Rectal smooth muscle tissue (tissue), 1 donor: ENCODE data around the gene PTPA.

Experiments
- H3K27ac ChIP-seq: one replicate; pipeline ENCODE4 v1.7.0; 2013; ENCODE audit warnings: low read depth, low read length, inconsistent platforms
- H3K27me3 ChIP-seq: one replicate; pipeline ENCODE4 v1.7.0; 2013; ENCODE audit warnings: low read length; ENCODE audit not compliant: control insufficient read depth, insufficient read depth
- H3K36me3 ChIP-seq: one replicate; pipeline ENCODE4 v1.7.0; 2013; ENCODE audit warnings: low read length; ENCODE audit not compliant: control insufficient read depth, insufficient read depth
- H3K4me1 ChIP-seq: one replicate; pipeline ENCODE4 v1.7.0; 2013; ENCODE audit warnings: low read length; ENCODE audit not compliant: control insufficient read depth, insufficient read depth
- H3K4me3 ChIP-seq: one replicate; pipeline ENCODE4 v1.7.0; 2013; ENCODE audit warnings: low read length
- H3K9ac ChIP-seq: one replicate; pipeline ENCODE4 v1.7.0; 2013; ENCODE audit warnings: low read length

Gene PTPA

DNA sequence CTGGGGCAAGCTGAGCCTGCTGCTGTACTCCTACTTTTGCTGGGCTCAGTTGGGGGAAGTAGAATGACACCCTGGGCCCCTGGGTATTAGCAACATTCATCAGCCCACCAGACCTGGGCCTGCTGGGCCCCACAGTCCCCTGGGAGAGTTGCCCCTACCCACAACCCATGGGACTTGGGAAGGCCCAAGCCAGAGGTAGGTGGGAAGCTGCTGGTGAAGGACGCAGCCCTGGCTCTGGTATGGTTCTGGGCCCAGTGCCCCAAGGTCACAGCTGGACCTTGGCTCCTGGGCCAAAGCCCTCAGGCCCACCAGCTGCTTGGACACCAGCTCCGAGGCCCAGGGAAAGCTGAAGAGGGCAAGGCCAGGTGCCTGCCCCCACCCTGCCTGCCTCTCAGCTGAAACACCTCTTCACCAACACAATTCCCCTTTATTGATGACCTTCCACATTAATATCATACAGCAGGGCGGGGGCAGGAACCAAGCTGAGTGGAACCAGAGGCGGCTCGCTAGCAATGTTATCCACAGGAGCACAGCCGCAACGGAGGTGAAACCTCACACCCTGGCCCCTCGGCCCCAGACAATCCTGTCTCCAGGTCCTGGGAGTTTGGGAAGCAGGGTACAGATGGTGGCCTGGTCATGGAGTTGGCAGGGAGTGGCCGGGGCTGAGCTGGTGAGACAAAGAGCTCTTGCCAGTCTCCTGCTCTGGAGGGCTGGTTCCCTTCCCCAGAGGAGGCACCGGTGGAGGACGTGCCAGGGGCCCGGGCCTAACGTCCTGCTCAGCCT, 16.6 kb upstream of the PTPA start:
- H3K9ac ChIP-seq = no peak overlapping the region

DNA sequence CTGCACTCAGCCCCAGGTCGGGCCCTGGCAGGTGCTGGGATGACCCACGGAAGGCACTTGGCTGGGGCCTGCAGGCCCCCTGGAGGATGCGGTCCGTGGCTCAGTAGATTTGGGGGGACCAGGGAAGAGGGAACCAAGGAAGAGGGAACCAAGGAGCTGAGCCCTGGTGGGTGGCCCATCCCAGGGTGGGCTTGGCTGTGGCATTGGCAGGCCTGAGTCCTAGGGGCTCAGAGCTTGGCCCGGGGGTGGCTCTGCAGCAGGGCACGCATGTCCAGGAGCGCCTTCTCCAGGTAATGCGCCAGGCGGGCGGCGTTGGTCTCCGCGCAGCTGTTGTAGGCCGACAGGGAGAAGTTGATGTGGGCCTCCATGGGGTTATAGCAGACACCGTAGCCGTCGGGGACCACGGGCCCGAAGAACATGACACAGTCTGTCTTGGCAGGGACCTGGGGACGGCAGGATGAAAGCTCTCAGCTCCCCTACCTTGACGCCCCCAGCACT, 16.0 kb upstream of the PTPA start:
- Histone ChIP-seq H3K27me3 (no peaks in the 10 kb centered on the region), H3K4me3 (no peak overlapping the region), H3K36me3 (peaks cover 18% of the 10 kb centered on the region), H3K27ac (no peak overlapping the region), H3K9ac (no peak overlapping the region), H3K4me1 (no peaks in the 10 kb centered on the region)

More for the DNA sequence above, 16.6 kb upstream of the PTPA start:
- Histone ChIP-seq H3K27me3 (no peaks in the 10 kb centered on the region), H3K27ac (no peak overlapping the region), H3K4me3 (no peak overlapping the region), H3K4me1 (no peaks in the 10 kb centered on the region), H3K36me3 (peaks cover 21% of the 10 kb centered on the region)

DNA sequence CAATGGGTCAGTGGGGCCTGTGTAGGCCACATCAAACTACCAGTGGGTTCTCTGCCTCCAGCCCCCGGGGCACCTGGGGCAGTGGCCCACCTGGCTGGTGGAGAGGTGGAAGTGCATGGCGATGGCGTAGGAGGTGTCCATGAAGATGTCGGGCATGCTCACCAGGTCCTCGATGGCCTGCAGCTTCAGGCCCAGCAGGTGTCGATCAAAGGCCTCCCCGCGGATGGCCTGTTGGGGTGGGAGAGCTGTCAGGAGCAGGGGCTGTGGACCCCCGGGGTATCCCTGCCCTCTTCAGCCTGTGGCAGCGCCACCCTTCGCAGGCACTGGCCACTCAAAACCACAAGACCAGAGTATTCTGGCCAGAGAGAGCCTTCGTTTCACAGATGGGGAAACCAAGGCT, 15.3 kb upstream of the PTPA start:
- H3K27ac ChIP-seq = no peak overlapping the region
- no peaks in the 10 kb centered on the region for H3K27me3 ChIP-seq
- H3K9ac ChIP-seq = no peak overlapping the region
- H3K4me3 ChIP-seq = no peak overlapping the region
- H3K36me3 ChIP-seq = peaks cover 14% of the 10 kb centered on the region
- no peaks in the 10 kb centered on the region for H3K4me1 ChIP-seq

DNA sequence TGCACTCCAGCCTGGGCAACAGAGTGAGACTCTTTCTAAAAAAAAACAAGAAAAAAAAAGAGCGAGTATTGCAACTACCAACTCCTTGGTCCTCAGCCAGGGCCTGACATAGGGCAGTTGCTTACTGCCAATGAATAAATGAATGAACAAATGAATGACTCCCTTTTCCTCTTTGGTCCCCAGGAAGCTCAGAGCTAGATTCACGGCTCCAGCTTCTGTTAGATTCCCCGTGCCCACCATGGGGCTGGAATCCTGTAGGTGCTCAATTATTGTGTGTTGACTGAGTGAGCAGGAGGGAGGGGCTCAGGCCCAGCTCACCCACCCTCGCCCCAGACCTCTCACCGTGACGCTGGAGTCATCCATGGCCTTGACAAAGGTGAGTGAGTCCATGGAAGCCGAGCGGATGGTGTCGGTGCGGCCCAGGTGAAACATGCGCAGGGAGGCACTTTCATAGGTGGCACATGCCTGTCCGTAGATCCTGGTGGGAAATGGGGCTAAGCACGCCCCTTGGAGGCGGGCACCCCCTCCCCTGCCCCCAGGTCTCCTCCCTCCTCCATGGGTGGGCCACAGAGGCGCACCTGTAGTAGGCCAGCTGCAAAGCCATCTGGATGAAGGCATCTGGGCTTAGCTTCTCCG, 13.4 kb upstream of the PTPA start:
- Histone ChIP-seq H3K27ac (no peak overlapping the region), H3K4me1 (no peaks in the 10 kb centered on the region), H3K36me3 (peaks cover 14% of the 10 kb centered on the region), H3K4me3 (no peak overlapping the region), H3K27me3 (no peaks in the 10 kb centered on the region), H3K9ac (no peak overlapping the region)

DNA sequence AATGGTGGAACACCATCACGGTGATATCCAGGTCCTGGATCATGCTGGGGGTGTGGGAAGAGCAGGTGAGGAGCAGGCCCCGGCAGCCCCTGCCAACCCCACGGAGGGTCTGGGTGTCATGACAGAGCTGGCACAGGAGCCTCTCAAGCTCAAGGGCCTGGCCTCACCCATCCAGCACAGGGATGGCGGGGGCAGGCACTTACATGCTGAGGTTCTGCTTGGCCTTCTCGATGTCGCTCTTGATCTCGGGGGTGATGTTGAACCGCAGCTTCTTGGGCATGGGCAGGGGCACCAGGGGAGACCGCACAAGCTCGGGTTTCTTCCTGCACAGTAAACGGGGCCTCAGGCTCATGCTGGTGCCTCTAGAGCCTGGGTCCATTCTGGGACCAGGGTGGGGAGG, 12.9 kb upstream of the PTPA start:
- H3K27me3 ChIP-seq = no peaks in the 10 kb centered on the region
- H3K36me3 ChIP-seq = peaks cover 14% of the 10 kb centered on the region
- no peak overlapping the region for H3K4me3 ChIP-seq
- no peak overlapping the region for H3K27ac ChIP-seq
- no peaks in the 10 kb centered on the region for H3K4me1 ChIP-seq
- H3K9ac ChIP-seq = no peak overlapping the region

DNA sequence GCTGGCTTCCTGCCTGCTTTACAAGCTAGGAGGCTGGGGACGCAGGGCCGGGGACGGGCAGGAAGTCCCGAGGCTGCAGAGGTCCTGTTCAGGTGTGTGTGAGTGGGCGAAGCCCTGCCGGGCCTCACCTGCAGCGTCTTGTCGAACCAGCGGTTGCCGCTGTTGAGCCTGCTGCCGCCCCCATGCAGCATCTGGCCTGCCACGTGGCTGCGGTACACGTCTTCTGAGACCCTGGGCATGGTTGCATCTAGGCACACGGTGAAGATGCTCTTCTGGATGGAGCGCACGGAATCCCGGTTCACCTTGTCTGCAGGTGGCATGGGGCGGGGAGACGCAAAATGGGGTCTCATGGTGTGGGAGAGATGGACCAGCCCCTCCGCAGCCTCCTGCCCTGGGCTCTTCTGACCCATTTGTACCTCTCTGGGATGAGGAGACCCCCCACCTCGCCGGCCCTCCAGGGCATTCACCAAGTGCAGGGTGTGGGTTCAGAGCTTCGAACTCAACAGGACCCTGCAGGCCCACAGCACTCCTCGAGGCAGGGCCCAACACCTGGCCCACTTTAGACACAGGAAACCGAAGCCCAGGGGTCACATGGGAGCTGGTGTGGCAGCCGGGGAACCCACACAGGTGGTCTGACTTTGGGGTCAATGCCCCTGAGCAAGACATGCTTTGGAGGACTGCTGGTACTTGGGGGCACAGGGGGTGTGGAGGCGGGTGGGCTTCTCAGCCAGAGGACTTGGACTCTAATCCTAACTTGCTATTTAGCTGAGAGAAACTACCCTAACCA, 10.6 kb upstream of the PTPA start:
- peaks cover 12% of the 10 kb centered on the region for H3K36me3 ChIP-seq
- no peaks in the 10 kb centered on the region for H3K27me3 ChIP-seq
- H3K4me3 ChIP-seq = no peak overlapping the region
- H3K27ac ChIP-seq = no peak overlapping the region
- H3K9ac ChIP-seq = no peak overlapping the region
- H3K4me1 ChIP-seq = no peaks in the 10 kb centered on the region

DNA sequence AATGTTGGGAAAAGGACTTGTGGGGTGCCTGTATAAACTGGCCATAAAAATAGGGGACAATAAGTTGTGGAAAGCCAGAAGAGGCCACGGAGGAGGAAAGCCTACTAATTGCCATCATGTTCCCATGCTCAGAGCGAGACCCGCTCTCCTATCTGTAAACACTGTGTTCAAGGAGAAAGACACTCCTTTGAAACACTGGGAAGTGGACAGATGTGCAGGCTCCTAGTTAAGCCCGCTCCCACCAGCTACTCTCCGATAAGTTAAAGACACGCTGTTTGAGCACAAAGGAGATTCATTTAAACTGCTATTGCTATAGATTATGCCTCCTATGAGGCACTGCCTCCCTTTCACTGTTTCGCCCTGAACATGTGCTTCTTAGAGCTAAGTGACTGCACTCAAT, 9.9 kb upstream of the PTPA start:
- Histone ChIP-seq H3K4me3 (no peak overlapping the region), H3K36me3 (peaks cover 10% of the 10 kb centered on the region), H3K9ac (no peak overlapping the region), H3K27me3 (no peaks in the 10 kb centered on the region), H3K27ac (no peak overlapping the region), H3K4me1 (no peaks in the 10 kb centered on the region)

DNA sequence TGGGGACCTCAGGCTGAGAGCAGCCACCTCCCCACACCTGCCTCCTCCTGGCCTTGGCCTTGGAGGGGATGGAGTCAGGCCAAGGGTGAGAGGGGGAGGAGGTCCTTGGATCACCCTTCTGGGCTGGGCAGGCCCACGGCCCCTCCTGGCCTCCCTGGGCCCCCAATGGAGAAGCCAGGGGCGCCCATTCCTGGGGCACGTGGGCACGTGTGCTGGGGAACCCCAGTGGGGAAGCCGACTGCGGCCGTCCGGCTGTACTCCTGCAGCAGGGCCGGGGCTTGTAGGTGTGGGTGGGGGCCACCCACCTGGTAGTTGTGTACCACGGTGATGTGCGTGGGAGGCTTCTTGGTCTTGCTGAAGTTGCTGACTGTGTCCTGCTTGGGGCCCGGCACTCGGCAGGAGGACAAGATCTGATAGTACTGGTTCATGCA, 9.1 kb upstream of the PTPA start:
- Histone ChIP-seq H3K36me3 (peaks cover 11% of the 10 kb centered on the region), H3K4me1 (no peaks in the 10 kb centered on the region), H3K9ac (no peak overlapping the region)

DNA sequence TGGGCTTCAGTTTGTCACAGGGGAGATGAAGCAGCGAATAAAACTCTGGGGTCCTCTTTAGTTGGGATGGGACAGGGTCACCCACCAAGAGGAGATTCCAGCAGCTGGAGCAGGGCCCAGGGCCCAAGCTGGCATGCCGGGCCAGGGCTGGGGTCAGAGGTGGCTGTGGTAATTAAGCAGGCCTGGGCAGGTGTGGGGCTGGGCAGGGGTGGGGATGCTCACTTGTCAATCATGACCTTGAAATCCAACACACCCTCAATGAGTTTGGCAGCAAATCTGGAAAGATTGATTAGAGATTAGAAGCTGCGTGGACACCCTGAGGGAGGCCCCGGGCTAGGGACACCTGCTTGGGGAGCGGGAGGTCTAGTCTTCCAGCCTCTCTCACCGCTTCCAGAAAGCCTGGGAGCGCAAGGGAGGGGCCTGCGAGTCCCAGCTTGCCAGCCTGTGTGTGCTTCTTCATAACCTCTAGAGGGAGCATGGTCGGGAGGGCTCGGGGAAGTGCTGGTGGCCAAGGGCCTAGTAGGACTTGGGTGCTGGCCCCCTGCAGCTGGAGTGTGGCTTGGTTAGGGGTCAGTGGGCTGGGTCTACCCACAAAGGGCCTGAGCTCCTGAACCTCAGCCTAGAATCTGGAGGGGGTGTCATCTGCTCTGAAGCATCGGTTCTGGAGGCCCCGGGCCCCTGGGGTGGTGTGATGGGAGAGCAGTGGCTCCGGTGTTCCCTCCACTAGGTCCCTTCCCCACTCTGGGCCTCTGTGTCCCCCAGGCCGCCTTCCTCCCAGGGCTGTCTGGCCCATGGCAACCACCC, 8.2 kb upstream of the PTPA start:
- H3K27me3 ChIP-seq = no peaks in the 10 kb centered on the region
- H3K27ac ChIP-seq = no peak overlapping the region
- no peak overlapping the region for H3K4me3 ChIP-seq
- H3K9ac ChIP-seq = no peak overlapping the region
- peaks cover 8% of the 10 kb centered on the region for H3K36me3 ChIP-seq
- H3K4me1 ChIP-seq = no peaks in the 10 kb centered on the region

More for the DNA sequence above, 9.1 kb upstream of the PTPA start:
- no peak overlapping the region for H3K4me3 ChIP-seq
- no peak overlapping the region for H3K27ac ChIP-seq
- no peaks in the 10 kb centered on the region for H3K27me3 ChIP-seq

DNA sequence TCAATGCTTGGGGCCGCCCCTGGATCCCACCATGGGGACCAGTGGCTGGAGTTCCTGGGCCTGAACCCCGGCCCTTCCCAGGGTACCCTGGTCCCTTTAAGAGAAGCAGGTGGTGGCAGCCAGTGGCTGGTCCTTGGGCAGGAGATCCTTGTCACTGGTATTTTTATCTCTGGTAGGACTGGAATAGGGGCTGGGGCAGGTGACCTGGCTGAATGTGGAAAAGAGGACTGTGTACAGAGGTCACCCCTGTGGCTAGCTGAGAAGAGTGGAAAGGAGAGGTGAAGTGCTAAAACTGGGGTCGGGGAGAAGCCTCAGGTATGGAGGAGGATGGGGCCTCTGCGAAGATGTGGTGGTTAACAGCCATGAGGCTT, 7.6 kb upstream of the PTPA start:
- no peaks in the 10 kb centered on the region for H3K4me1 ChIP-seq
- H3K27me3 ChIP-seq = no peaks in the 10 kb centered on the region
- no peak overlapping the region for H3K9ac ChIP-seq
- no peak overlapping the region for H3K27ac ChIP-seq
- no peak overlapping the region for H3K4me3 ChIP-seq
- peaks cover 5% of the 10 kb centered on the region for H3K36me3 ChIP-seq

DNA sequence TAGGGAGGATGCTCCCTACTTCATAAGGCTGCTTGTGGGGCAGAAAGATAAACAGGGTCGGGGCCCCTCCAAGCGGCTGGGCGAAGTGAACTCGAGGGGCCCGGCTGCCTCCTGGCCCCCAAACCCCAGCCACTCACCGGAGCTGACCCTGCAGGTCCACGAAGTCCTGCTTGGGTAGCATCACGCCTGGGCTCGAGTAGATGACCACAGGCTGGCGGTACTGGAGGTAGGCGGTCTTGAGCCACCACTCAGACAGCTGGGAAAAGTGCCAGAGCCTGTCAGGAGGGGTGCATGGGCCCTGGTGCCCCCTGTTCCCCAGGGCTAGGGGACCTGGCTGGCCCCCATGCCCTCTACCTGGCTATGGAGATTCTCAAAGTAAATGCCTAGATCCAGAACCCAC, 7.2 kb upstream of the PTPA start:
- Histone ChIP-seq H3K36me3 (peaks cover 5% of the 10 kb centered on the region), H3K9ac (no peak overlapping the region), H3K4me3 (no peak overlapping the region), H3K4me1 (peaks cover under 1% of the 10 kb centered on the region), H3K27me3 (no peaks in the 10 kb centered on the region), H3K27ac (no peak overlapping the region)
